Left renal pelvis (tissue), 4 donors: Measurements from ENCODE around the gene TTF1. TPM values are rescaled to one million over a fixed set of nuclear protein-coding genes. Genes with fewer than 3 reads are reported as not detected.

Source experiments
- DNase-seq, 4 donors: peaks; one replicate each; pipeline ENCODE4 v3.0.0-alpha.2; 2013; ENCODE audit warnings: low read depth in 4 of 4, low spot score in 3 of 4
- polyA plus RNA-seq, 4 donors: library from polyadenylated mRNA; unstranded; fragments of 120-200 nt; gene quantifications; one replicate each; pipeline ENCODE4 v1.2.1, GENCODE V29; 2013; ENCODE audit not compliant: insufficient read length in 4 of 4

TTF1 gene
- polyA plus RNA-seq, result 10 to 100 TPM; 14.0 to 20.6 (median 18.5) TPM

GRCh38 chr9:132406554-132407122, at the start of gene TTF1:
TTF1 (minus strand) TSS chr9:132406840; CDS start chr9:132402821, 4,019 bp downstream.
- peak in 3 of 4 donors; percentile 67 to 80 (median 78) for DNase-seq

- DNase-seq, result no peak
Measured at GRCh38 chr9:132456241-132456640, 49.6 kb upstream of the TTF1 start.

- no peak for DNase-seq
Measured at GRCh38 chr9:132451276-132451675, 44.6 kb upstream of the TTF1 start.

- DNase-seq, result no peak
Measured at GRCh38 chr9:132447902-132448301, 41.3 kb upstream of the TTF1 start.

GRCh38 chr9:132447346-132447745, 40.7 kb upstream of the TTF1 start:
- DNase-seq, result no peak

GRCh38 chr9:132446887-132447286, 40.2 kb upstream of the TTF1 start:
- no peak for DNase-seq

- DNase-seq, result no peak
Measured at GRCh38 chr9:132443951-132444607, 37.4 kb upstream of the TTF1 start.

- DNase-seq, result no peak
Measured at GRCh38 chr9:132441404-132441803, 34.8 kb upstream of the TTF1 start.

- no peak for DNase-seq
Measured at GRCh38 chr9:132440735-132441134, 34.1 kb upstream of the TTF1 start.

- DNase-seq, result no peak
Measured at GRCh38 chr9:132439153-132439552, 32.5 kb upstream of the TTF1 start.

GRCh38 chr9:132434881-132435280, 28.2 kb upstream of the TTF1 start:
- DNase-seq, result no peak

- DNase-seq, result no peak
Measured at GRCh38 chr9:132430998-132431397, 24.4 kb upstream of the TTF1 start.

- DNase-seq, result no peak
Measured at GRCh38 chr9:132426639-132427414, 20.2 kb upstream of the TTF1 start.

- no peak for DNase-seq
Measured at GRCh38 chr9:132425675-132426062, 19.0 kb upstream of the TTF1 start.

GRCh38 chr9:132424857-132425674, 18.4 kb upstream of the TTF1 start:
- no peak for DNase-seq

- DNase-seq, result no peak
Measured at GRCh38 chr9:132423503-132423902, 16.9 kb upstream of the TTF1 start.

GRCh38 chr9:132422574-132422973, 15.9 kb upstream of the TTF1 start:
- no peak for DNase-seq

- DNase-seq, result no peak
Measured at GRCh38 chr9:132418726-132419363, 12.2 kb upstream of the TTF1 start.

- no peak for DNase-seq
Measured at GRCh38 chr9:132415181-132415580, 8.5 kb upstream of the TTF1 start.

GRCh38 chr9:132414731-132415130, 8.1 kb upstream of the TTF1 start:
- no peak for DNase-seq
